GM23248 (cell line): ENCODE measurements around the gene TBXT.

Experiments
- EZH2 ChIP-seq: fragments of 200-600 bp; sonication (generic); IDR thresholded peaks from 2 replicates; pipeline ENCODE4 v1.6.1; 2018; ENCODE audit warnings: antibody characterized with exemption, mild to moderate bottlenecking; ENCODE audit not compliant: insufficient read depth, poor library complexity, severe bottlenecking
- EZH2phosphoT487 ChIP-seq: fragments of 200-600 bp; sonication (generic); IDR thresholded peaks from 2 replicates; pipeline ENCODE4 v1.6.1; 2018; ENCODE audit warnings: antibody characterized with exemption, moderate library complexity, mild to moderate bottlenecking, low read depth; ENCODE audit not compliant: insufficient read depth

DNA sequence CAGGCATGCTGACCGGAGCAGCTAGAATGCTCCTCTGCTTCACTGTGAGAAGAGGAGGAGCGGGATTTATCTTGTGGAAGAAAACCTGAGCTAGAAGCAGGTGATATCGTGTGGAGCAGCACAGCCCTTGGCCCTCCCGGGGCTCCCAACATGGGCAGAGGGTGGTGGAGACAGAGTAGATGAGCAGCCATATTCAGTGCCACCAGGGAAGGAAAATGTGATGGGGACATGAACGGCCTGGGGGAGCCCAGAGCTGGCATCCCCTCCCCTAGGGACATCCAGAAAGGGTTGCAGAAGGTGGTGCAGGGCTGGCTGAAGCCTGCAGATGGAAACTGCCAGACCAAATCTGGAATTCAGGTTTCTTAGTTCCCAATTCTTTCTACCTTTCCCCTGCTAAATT, 24.9 kb upstream of the TBXT start:
- TF ChIP-seq EZH2phosphoT487, result no peak
- TF ChIP-seq EZH2, result no peak
